Neural crest cell (in vitro differentiated cells): ENCODE data around the gene ARHGAP10. TPM values are rescaled to one million over a fixed set of nuclear protein-coding genes. Genes with fewer than 3 reads are reported as not detected.

Experiments used
- DNase-seq: peaks from one replicate; pipeline ENCODE4 v3.0.0; 2021; ENCODE audit warnings: low read depth, mixed read lengths, low spot score
- H3K27ac Mint-ChIP-seq: one replicate; pipeline ENCODE4 v1.8.0; 2021; ENCODE audit warnings: mild to moderate bottlenecking, mixed read lengths; ENCODE audit not compliant: unreplicated experiment
- H3K27me3 Mint-ChIP-seq: 2 replicates; pipeline ENCODE4 v1.8.0; 2021; ENCODE audit warnings: low read depth, mild to moderate bottlenecking, mixed read lengths
- H3K36me3 Mint-ChIP-seq: 2 replicates; pipeline ENCODE4 v1.8.0; 2021; ENCODE audit warnings: low read depth, mild to moderate bottlenecking, mixed read lengths
- H3K4me1 Mint-ChIP-seq: 2 replicates; pipeline ENCODE4 v1.8.0; 2021; ENCODE audit warnings: mixed read lengths
- H3K4me3 Mint-ChIP-seq: one replicate; pipeline ENCODE4 v1.8.0; 2021; ENCODE audit warnings: mild to moderate bottlenecking, mixed read lengths
- H3K9me3 Mint-ChIP-seq: 2 replicates; pipeline ENCODE4 v1.8.0; 2021; ENCODE audit warnings: mixed read lengths
- total RNA-seq: library from RNA; stranded (reverse); gene quantifications from 2 replicates; pipeline ENCODE4 v1.2.1, GENCODE V29; 2021
- TF ChIP-seq, protein P1 (sequence below): fragments of 200-600 bp; sonication (generic); conservative IDR thresholded peaks from 2 replicates; pipeline ENCODE4 v1.5.0; 2021; ENCODE audit warnings: antibody characterized with exemption, mild to moderate bottlenecking

Gene ARHGAP10
- total RNA-seq, 1 donor from 2014 or later = 4.0 TPM

- Mint-ChIP-seq H3K27ac (no peak overlapping the region), H3K9me3 (no peaks in the 10 kb centered on the region), H3K27me3 (no peaks in the 10 kb centered on the region), H3K4me3 (no peak overlapping the region), H3K4me1 (peaks cover 7% of the 10 kb centered on the region), H3K36me3 (no peaks in the 10 kb centered on the region)
- TF ChIP-seq, protein P1, sequence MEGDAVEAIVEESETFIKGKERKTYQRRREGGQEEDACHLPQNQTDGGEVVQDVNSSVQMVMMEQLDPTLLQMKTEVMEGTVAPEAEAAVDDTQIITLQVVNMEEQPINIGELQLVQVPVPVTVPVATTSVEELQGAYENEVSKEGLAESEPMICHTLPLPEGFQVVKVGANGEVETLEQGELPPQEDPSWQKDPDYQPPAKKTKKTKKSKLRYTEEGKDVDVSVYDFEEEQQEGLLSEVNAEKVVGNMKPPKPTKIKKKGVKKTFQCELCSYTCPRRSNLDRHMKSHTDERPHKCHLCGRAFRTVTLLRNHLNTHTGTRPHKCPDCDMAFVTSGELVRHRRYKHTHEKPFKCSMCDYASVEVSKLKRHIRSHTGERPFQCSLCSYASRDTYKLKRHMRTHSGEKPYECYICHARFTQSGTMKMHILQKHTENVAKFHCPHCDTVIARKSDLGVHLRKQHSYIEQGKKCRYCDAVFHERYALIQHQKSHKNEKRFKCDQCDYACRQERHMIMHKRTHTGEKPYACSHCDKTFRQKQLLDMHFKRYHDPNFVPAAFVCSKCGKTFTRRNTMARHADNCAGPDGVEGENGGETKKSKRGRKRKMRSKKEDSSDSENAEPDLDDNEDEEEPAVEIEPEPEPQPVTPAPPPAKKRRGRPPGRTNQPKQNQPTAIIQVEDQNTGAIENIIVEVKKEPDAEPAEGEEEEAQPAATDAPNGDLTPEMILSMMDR = no peak
- DNase-seq = no peak
Observed at GRCh38 chr4:147836807-147837206, 104.9 kb downstream of the ARHGAP10 start.

GRCh38 chr4:147837435-147837834 lies 105.5 kb downstream of the ARHGAP10 start:
- Mint-ChIP-seq H3K4me3 (no peak overlapping the region), H3K36me3 (no peaks in the 10 kb centered on the region), H3K4me1 (peaks cover 4% of the 10 kb centered on the region), H3K27me3 (no peaks in the 10 kb centered on the region), H3K9me3 (no peaks in the 10 kb centered on the region), H3K27ac (no peak overlapping the region)
- TF ChIP-seq, protein P1 = peak; percentile 26
- no peak for DNase-seq

DNA sequence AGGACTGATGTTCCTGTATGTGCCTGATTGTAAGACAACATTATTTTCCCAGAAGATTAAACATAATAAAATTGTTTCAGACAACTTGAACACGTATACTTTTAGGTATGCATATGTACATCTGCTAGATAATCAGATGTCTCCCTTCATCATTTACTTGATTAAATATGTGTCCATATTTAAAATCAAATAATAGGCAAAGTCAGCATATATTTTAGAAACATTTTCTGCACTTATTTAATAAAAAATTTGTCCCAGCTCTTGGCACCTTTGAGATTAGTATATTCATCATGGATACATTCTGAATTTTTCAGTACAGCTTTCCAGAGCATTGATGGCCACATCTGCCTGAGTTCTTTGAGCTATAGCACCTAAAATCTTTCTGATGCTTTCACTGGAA lies 106.0 kb downstream of the ARHGAP10 start:
- Mint-ChIP-seq H3K27ac (no peak overlapping the region), H3K27me3 (no peaks in the 10 kb centered on the region), H3K4me1 (peaks cover 4% of the 10 kb centered on the region), H3K36me3 (no peaks in the 10 kb centered on the region), H3K9me3 (no peaks in the 10 kb centered on the region), H3K4me3 (no peak overlapping the region)
- DNase-seq = no peak
- TF ChIP-seq, protein P1 = no peak

GRCh38 chr4:147839200-147839599 lies 107.3 kb downstream of the ARHGAP10 start:
- peaks cover 4% of the 10 kb centered on the region for H3K4me1 Mint-ChIP-seq
- H3K4me3 Mint-ChIP-seq = no peak overlapping the region
- H3K27ac Mint-ChIP-seq = no peak overlapping the region
- no peaks in the 10 kb centered on the region for H3K9me3 Mint-ChIP-seq
- no peaks in the 10 kb centered on the region for H3K36me3 Mint-ChIP-seq
- DNase-seq = no peak
- no peaks in the 10 kb centered on the region for H3K27me3 Mint-ChIP-seq
- TF ChIP-seq, protein P1 = no peak

GRCh38 chr4:147839663-147840062 lies 107.8 kb downstream of the ARHGAP10 start:
- TF ChIP-seq, protein P1 = no peak
- no peaks in the 10 kb centered on the region for H3K36me3 Mint-ChIP-seq
- DNase-seq = no peak
- H3K27me3 Mint-ChIP-seq = no peaks in the 10 kb centered on the region
- H3K4me3 Mint-ChIP-seq = no peak overlapping the region
- peaks cover 4% of the 10 kb centered on the region for H3K4me1 Mint-ChIP-seq
- H3K9me3 Mint-ChIP-seq = no peaks in the 10 kb centered on the region
- no peak overlapping the region for H3K27ac Mint-ChIP-seq
